HG03521 (cell line): ENCODE results near the gene PRKCB.

ENCODE experiments used
- ATAC-seq: cut with Tn5 transposase; IDR thresholded peaks from one replicate; pipeline ENCODE4 v1.9.1; 2021; ENCODE audit warnings: mild to moderate bottlenecking, moderate library complexity; ENCODE audit not compliant: unreplicated experiment

PRKCB gene

DNA sequence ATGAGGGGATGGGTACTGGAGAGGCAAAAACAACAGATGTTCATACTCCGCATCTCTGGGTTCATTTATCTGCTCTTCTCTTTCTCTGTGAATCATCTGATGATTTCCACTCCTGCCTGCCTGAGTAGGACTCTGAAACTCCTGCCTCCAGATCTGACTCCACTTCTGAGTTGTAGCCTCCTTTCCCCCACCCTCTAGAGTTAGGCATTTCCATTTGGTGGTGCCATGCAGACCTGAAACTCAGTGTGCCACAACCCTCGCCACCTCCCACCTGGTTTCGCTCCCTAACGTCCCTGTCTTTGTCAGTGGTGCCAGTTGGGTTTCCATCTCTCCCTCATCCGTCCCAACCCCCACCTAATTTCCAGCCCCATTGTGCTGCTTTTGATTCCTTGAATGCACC lies 126.2 kb downstream of the PRKCB start:
- no peak for ATAC-seq

DNA sequence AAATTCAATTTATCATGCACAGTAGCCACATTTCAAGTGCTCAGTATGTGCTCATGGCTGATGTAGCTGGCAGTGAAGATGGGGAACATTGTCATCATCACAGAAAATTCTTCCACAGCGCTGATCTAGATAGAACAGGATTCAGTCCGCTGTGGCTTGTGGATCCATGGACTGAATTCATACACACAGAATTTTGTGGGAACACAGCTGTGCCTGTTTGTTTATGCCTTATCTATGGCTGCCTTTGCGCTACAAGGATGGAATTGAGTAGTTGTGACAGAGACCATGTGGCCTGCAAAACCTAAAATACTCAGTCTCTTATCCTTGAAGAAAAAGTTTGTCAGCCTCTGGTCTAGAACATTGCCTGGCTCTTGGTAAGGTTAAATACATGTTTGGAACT lies 128.4 kb downstream of the PRKCB start:
- no peak for ATAC-seq

DNA sequence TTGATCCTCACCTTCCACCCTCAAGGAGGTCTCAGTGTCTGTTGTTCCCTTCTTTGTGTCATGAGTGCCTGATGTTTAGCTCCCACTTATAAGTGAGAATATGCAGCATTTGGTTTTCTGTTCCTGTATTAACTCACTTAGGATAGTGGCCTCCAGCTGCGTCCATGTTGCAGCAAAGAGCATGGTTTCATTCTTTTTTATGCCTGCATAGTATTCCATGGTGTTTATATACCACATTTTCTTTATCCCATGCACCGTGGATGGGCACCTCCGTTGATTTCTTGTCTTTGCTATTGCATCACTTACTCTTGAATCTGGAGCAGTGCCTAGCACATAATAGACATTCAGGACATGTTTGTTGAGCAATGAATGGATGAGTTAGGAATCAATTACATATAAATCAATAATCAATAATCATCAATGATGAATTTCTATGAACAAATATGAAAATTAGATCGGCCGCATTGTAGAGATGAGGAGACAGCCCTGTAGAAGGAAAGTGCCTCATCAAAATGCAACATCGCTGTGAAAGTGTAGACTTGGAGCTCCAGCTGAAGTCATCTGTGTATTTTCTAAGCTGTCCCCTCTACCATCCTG lies 129.5 kb downstream of the PRKCB start:
- ATAC-seq: no peak

DNA sequence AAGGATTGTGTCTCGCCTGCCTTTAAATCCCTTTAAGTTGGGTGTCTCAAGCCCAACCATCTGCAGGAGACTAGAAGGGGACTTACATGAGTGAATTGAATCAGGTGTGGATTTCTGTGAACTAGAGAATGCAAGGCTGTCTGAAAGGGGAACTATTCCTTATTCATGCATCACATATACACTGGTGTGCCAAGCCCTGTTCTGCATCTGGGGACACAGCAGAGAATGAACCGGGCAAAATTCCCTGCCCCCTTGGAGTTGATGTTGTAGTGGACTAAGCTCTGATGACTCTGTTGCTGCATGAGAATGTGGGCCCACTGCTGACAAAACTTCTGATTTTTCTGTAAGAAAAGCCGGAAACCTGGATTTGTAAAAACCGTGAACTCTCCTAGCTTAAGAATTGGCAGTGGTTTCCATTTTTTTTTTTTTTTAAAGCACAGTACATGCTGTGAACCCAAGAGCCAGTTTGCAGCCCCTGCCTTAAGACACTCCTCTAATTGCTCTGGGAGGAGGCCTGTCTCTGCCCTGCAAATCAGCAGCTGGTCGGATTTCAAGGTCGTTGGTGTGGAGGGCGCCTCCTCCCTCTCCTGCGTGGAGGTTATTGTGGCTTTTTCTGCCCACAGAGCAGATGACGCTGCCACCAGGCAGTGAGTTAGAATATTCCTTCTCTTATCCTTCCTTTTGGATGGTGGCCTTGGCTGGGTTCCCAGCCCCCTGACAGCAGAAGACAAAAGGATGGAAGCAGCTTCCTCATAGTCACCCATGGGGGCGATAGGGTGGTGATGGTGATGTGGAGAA lies 131.0 kb downstream of the PRKCB start:
- no peak for ATAC-seq

DNA sequence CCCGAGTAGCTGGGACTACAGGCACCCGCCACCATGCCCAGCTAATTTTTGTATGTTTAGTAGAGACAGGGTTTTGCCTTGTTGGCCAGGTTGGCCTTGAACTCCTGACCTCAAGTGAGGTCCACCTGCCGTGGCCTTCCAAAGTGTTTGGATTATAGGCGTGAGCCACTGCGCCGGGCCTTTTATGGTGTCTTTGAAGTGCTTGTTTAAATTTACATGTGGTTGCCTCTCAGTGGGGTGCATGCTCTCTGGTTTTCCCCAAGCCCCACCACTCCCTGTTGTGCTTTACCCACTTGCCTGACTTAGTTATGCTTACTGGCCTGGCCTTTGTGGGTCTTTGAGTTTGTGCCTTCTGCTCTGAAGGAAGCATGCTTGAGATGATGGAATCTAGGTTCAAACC lies 132.0 kb downstream of the PRKCB start:
- ATAC-seq: no peak

DNA sequence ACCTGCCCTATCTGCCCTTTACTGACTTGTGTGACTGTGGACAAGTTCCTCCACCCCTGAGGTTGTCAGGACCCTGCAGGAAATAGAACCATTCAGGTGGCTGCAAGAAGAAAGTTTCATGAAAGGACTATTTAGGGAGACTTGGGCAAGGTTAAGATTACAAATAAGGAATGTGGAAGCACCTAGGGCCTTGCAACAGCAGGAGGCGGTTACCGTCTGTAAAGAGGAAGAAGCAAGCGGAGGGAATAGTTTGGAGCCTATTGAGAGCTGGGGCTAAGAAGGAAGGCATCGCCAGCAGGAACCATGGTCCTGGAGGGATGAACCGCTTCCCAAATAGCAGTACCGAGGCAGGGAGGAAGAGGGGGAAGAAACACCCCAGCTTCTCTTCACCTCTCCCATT lies 132.4 kb downstream of the PRKCB start:
- no peak for ATAC-seq

DNA sequence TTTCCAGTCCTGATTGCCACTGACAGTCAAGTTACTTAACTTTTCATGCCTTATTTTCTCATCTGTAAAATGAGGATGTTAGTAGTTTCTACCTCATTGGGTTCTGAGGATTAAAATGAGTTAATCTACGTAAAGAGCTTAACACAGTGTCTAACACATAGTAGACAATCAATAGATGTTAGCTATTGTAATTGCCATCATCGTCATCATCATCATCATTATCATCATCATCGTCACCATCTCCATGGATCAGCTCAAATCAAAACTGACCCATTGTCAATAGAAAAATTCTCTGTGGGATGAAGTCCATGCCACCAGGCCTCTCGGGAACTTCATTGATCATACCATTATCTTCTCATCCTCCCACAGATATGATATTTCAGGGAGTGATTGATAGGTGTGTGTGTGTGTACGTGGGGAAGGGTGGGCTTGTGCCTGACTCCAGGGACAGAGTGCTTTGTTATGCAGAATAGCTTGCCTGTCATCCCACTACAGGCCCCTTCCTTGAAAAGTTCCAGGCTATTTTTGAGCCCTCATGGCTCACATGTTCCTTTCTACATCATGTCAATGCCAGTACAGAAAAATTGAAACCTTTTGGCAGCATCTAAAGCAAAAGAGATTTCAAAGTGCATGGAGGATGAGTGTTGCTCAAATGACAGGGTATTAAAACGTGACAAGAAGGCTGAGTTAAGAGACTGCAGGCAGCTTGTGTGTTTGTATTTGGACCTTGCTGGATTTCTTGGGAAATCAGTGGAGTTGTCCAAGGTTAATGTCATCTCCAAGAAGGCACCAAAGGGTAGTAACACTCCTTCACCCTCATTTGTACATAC lies 133.9 kb downstream of the PRKCB start:
- ATAC-seq: no peak

DNA sequence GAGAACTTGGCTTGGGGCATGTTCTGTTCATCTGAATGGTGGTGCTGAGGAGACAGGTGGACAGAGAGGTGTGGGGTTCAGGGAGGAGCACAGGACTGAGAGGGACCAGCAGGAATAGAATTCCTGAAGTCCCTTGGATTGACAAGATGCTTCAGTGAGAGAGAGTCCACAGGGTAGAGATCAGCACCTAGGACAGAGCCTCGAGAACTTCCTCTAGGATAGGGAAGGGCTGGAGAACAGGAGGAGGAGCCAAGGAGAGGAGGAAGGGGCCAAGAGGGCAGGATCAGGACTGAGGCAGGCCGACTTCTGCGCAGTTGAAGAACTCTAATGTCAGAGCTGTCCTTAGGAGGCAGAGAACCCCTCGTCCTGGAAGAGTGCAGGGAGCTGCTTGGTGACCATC lies 138.4 kb downstream of the PRKCB start:
- ATAC-seq: no peak

DNA sequence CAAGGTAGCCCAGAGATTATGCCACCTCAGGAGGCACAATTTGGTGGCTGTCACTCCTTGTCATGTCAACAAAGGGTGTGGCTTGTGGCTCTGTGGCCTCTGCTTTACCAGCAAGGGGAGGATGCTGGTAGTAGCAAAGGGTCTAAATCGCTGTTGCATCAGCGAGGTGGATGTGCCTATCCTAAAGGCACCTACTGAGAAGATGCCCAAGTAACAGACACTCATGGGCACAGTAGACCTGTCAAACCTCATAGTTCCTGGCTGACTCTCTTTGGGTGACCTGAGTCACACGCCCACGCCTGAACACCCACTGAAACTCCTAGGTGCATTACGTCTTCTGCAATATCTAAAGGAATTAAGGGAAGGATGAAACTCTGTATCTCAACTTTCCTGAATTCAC lies 139.5 kb downstream of the PRKCB start:
- no peak for ATAC-seq

DNA sequence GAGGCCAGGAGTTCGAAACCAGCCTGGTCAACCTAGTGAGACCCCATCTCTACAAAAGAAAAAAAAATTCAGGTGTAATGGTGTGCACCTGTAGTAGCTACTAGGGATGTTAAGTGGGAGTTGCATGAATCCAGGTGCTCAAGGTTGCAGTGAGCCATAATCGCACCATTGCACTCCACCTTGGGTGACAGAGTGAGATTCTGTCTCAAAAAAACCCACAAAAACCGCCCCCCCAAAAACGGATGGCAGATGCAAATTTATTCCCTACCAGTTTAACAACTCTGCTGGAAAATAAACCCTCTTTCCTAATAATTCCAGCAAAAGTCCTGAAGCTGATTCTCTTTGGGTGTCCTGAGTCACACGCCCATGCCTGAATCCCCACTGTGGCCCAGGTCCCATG lies 140.3 kb downstream of the PRKCB start:
- no peak for ATAC-seq

DNA sequence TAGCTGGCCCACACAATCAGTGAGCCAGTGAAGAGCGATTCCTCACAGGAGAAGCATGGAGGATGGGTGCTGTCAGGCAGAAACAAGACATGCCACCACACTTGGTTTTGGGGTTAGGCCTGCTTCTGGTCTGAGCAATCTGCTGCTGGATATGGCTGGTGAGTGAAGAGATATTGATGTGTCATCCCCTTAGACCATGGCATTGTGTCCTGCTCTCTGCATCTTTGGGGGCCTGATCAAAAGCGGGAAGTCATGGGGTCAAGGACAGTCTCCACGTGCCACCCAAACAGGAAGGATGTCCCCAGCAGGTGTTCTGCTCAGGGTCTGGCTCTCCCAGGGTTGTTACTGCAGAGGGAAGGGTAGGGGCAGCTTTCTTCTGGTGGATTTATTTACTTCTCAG lies 140.7 kb downstream of the PRKCB start:
- no peak for ATAC-seq

DNA sequence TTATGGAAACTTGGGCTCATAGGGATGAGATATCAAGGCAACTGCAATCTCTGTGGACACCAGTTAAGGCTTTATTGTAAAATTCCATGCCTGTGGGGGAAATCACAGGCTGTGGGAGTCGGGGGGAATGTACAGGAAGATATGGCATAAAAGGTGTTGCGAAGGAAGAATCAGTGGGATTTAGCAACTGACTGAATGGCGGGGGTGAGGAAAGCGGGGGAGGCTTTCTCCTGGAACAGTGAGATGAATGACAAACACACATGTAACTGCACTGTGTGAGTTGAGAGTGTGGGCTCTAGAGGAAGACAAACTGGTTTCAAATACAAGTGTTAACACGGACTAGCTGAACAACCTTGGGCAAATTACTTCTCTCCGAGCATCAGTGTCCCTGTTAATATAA lies 143.7 kb downstream of the PRKCB start:
- ATAC-seq: no peak

DNA sequence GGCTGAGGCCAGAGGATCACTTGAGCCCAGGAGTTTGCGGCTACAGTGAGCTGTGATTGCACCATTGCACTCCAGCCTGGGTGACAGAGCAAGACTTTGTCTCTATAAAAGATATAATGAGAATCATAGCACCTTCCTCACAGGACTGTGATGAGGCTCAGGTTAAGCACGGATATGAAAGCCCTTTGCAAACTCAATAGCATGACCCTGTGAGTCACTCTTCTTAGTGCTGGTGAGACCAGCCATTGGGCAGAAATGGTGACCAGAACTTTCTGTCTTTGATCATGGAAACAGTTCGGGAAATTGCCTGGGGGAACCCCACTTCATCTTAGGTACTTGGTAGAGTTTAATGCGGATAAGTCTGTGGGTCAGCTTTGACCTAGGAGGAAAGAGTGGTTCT lies 144.2 kb downstream of the PRKCB start:
- no peak for ATAC-seq

DNA sequence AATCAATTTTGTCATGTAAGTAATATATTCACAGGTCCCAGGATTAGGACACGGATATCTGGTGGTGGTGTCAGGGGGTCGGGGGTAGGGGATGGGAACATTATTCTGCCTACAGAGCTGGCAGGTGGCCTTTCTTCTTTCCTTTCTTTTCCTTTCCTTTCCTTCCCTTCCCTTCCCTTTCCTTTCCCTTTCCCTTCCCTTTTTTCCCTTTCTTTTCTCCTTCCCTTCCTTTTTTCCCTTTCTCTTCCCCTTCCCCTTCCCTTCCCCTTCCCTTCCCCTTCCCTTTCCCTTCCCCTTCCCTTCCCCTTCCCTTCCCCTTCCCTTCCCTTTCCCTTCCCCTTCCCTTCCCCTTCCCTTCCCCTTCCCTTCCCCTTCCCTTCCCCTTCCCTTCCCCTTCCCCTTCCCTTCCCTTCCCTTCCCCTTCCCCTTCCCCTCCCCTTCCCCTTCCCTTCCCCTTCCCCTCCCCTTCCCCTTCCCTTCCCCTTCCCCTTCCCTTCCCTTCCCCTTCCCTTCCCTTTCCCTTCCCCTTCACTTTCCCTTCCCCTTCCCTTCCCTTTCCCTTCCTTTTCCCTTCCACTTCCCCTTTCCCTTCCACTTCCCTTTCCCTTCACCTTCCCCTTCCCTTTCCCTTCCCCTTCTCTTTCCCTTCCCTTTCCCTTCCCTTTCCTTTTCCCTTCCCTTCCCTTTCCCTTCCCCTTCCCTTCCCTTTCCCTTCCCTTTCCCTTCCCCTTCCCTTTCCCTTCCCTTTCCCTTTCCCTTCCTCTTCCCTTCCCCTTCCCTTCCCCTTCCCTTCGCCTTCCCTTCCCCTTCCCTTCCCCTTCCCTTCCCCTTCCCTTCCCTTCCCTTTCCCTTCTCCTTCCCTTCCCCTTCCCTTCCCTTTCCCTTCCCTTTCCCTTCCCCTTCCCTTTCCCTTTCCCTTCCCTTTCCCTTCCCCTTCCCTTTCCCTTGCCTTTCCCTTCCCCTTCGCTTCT lies 145.9 kb downstream of the PRKCB start:
- ATAC-seq: no peak

DNA sequence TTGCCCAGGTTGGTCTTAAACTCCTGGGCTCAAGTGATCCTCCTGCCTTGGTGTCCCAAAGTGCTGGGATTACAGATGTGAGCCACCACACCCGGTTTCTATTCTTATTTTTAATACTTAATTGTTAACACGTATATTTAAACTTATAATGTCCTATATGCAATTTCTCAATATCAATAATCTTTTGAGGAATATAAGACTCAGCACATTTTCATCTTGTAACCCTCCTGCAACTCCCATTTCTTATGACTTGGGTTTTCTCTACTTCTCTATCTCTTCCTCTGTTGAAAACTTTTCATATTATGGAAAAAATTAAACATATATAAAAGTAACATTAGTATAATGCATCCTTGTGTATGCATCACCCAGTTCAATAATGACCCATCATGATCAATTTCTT lies 150.7 kb downstream of the PRKCB start:
- ATAC-seq: no peak

DNA sequence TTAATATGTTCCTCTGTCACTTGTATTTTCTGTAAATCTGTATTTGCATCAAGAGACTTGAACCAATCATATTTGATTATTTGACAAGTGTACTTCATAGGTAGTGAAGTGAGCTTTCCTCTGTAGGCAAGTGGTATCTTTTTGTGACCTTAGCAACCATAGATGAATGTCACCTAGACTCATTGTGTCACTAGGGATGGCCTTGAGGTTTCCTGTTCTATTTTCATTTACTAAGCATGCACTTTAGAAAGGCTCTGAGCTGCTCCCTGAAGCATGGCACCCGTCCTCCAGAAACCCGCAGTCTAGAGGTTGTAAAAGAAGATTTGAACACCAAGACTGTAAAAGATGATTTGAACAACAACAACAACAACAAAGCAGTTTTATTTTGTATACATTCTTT lies 151.7 kb downstream of the PRKCB start:
- peak; percentile 95 for ATAC-seq

DNA sequence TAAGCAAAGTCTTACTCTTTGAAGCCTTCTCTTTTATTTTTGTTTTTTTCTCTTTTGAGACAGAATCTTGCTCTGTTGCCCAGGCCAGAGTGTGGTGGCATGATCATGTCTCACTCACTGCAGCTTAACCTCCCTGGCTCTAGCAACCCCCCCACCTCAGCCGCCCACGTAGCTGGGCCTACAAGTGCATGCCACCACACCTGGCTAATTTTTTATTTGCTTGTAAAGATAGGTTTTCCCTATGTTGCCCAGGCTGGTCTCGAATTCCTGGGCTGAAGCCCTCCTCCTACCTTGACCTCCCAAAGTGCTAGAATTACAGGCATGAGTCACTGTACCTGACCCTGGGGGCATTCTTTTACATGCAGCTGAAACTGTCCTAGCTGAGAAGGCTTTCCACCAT lies 154.7 kb downstream of the PRKCB start:
- no peak for ATAC-seq

DNA sequence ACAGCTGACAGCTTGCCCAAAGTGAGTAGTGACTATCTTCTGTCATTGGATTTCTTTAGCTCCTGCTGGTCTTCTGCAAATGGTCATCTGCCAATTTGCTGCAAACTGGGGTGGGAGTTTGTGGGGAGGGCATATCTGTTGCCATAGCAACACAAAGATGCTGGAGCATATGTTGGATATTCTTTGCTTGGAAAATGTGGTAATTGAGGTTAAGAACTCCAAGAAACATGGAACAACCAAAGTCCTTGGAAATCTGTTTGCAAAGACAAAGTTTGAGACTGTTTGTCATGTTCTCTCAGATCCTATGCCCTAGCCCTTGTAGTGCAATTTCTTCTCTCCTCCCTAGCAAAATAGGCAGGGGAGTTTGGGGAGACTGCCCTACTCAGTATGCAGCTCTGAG lies 155.3 kb downstream of the PRKCB start:
- no peak for ATAC-seq

DNA sequence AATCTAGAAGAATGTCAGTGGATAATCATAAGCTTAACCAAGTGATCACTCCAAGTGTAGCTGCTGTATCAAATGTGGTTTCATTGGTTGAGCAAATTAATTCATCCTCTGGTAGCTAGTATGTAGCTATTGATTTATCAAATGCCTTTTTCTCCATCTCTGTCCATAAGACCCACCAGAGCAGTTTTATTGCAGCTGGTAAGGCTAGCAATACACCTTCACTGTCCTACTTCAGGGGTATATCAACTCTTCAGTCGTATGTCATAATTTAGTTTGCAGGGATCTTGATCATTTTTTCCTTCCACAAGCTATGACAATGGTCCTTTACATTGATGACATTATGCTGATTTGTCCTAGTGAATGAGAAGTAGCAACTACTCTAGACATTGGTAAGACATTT lies 158.8 kb downstream of the PRKCB start:
- ATAC-seq: no peak

DNA sequence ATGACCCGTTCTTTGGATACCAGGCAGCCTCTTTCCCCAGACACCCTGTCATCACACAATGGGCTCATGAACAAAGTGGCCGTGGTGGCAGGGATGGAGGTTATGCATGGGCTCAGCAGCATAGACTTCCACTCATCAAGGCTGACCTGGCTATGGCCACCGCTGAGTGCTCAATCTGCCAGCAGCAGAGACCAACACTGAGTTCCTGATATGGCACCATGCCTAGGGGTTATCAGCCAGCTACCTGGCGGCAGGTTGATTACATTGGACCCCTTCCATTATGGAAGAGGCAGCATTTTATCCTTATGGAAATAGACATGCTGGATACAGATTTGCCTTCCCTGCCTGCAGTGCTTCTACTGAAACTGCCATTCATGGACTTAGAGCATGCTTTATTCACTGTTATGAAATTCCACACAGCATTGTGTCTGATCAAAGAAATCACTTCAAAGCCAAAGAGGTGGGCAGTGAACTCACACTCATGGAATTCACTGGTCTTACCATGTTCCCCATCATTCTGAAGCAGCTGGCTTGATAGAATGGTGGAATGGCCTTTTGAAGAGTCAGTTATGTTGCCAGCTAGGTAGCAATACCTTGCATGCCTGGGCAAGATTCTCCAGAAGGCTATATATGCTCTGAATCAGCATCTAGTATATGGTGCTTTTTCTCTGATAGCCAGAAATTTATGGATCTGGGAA lies 160.6 kb downstream of the PRKCB start:
- ATAC-seq: no peak
